HG02623 (cell line): ENCODE measurements around the gene LDLRAD1.
"Not testable (repeated sequence)": the region's sequence is repeated elsewhere in the genome, so short reads cannot be mapped to it uniquely, and the experiment has no call there.

ENCODE experiments used
- ATAC-seq: cut with Tn5 transposase; IDR thresholded peaks from one replicate; pipeline ENCODE4 v1.9.1; 2021; ENCODE audit warnings: moderate library complexity; ENCODE audit not compliant: unreplicated experiment

Gene LDLRAD1

DNA sequence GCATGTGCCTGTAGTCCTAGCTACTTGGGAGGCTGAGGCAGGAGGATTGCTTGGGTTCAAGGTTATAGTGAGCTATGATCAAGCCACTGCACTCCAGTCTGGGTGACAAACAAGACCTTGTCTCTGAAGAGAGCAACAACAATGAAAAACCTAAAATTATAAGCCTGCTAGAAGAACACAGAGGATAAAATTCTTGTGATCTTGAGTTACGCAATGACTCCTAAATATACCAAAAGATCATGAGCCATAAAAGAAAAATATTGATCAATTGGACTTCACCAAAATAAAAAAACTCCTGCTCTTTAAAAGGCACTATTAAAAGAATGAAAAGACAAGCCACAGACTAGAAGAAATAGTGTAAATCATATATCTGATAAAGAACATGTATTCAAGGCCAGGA is 22.3 kb downstream of the LDLRAD1 start:
- no peak for ATAC-seq

DNA sequence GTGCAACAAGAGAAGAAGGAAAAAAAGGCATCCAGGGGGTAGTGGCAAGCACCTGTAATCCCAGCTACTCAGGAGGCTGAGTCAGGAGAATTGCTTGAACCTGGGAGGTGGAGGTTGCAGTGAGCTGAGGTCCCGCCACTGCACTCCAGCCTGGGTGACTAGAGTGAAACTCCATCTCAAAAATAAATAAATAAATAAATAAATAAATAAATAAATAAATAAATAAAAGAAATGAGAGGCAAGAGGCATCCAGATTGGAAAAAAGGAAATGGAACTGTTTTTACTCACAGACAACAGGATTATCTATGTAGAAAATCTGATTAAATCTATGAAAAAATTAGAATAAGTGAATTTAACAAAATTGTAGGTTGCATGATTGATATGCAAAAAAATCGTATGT is 23.5 kb downstream of the LDLRAD1 start:
- ATAC-seq, result not testable (repeated sequence)

DNA sequence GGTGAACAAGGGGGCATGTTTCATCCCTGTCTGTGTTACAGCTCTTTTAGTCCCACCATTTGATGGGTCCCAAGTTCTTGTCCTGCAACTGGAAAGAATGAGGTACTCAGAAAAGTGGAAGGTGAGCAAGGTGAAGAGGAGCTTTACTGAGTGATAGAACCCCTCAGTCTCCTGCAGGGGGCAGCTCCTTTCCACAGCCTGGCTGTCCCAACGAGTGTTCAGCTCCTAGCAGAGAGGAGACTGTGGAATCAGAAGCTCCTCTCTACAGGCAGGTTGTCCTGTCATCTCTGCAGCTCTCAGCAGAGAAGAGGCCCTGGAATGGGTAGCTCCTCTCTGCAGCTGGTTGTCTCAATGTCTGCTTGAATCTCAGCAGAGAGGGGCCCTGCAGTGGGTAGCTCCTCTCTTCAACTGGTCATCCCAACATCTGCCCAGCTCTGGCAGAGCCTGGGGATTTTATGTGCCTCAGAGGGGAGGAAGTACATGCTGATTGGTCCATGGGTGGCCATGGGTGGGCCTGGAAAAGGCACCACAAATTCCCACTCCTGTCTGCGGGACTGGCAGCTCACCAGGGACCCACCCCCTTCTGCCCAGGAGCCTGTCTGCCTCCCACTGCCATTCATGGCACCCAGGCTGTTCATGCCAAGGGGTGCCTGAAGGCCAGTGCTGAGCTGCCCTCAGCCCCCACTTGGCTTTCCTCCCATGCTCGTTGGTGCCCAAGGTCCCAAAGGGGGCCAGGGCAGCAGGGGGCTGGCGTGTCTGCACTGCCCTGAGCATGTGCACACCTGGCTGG is 25.7 kb downstream of the LDLRAD1 start:
- no peak for ATAC-seq

DNA sequence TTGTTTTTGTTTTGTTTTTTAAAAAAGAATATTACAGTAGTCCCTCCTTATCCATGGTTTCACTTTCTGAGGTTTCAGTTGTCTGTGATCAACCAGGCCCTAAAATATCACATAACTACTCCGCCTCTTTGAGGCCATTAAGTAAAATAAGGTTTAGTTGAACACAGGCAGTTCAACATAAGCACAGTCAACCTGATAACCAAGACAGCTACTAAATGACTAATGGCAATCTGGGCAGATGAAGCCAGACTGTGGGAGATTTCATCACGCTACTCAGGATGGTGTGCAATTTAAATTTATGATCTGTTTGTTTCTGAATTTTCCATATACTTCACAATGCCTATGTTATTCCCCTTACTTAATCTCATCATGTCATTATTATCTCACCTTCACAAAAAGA is 30.1 kb downstream of the LDLRAD1 start:
- ATAC-seq, result no peak

DNA sequence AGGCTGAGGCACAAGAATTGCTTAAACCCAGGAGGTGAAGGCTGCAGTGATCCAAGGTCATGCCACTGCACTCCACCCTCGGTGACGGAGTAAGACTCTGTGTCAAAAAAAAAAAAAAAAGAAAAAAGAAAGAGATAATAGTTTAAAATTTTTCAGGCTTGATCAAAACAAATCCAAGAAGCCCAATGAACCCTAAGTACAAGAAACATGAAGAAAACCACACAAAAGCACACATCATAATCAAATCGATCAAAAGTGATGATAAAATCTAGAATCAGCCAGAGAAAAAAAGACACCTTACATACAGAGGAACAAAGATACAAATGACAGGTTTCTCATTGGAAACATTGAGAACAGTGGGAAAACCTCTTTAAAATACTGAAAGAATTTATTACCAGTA is 31.5 kb downstream of the LDLRAD1 start:
- ATAC-seq, result no peak

DNA sequence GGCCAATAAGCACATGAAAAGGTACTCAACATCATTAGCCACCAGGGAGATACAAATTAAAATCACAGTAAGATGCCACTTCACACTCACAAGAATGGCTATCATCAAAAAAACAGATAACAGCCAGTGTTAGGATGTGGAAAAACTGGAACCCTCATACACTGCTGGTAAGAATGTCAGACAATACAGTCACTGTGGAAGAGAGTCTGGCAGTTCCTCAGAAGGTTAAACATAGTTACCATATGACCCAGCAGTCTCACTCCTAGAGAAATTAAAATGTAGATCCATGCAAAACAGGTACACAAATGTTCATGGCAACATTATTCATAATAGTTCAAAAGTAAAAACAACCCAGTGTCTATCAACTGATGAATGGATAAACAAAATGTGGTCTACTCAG is 33.3 kb downstream of the LDLRAD1 start:
- ATAC-seq, result no peak

GRCh38 chr1:53982763-53983104 is 35.3 kb downstream of the LDLRAD1 start:
- ATAC-seq, result no peak

DNA sequence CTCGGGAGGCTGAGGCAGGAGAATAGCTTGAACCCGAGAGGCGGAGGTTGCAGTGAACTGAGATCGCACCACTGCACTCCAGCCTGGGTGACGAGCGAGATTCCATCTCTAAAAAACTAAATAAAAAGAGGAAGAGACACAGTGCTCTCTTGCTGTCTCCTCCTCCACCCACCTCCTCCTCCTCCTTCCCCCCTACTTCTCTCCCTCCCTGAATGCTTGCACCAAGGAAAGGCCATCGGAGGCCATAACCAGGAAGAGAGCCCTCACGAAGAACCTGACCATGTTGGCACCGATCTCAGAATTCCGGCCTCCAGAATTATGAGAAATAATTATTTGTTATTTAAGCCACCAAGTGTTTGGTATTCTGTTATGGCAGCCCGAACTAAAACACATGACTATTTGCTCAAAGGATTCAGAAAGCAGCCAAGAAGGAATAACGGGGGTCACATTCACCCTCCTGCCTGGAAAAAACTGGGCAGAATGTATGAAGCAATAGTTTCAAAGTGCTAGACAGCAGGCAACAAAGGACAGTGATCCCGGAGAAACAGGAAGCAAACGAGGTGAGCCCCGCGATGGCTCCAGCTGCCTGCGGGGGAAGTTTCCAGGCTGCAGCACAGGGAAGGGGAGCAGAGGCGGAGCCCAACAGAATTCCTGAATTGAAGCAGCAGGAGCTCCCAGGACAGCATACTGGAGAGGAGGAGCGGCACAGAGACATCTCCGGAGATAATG is 35.8 kb downstream of the LDLRAD1 start:
- ATAC-seq, result no peak

GRCh38 chr1:53981220-53981619 is 36.8 kb downstream of the LDLRAD1 start:
- ATAC-seq, result no peak

DNA sequence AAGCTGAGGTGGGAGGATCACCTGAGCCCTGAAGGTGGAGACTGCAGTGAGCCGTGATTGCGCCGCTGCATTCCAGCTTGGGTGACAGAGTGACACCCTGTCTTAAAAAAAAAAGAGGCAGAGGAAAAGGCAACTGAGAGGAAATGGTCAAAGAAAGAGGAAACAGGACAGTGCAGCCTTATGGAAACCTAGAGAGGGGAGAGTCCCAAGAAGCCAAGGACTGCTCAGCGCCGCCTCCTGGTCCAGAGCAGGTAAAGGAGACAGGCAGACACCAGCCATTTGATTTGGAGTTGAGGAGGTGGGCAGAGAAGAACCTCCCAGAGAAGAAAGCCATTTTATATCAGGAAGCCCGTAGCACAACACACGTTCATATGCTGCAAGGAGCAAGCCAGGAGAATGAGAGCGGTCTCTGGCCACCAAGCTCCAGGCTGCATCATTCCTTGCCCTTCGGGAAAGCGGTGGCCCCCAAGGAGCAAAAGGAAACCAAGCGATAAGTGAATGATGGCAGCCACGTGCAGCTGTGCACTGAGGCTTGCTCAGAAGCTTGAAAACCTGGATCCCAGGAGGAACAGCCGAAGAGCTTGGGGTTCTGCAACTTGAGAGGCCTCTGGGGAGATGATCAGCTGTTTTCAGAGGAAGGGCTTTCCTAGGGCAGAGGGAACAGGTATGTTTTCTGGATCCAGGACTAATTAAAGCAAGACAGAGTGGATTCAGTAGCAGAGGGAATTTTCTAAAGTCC is 38.1 kb downstream of the LDLRAD1 start:
- ATAC-seq, result no peak

- ATAC-seq, result no peak
These were observed 42.1 kb downstream of the LDLRAD1 start for GRCh38 chr1:53975861-53976260.

- no peak for ATAC-seq
These were observed 46.3 kb downstream of the LDLRAD1 start for GRCh38 chr1:53971718-53972117.

GRCh38 chr1:53969323-53969722 is 48.7 kb downstream of the LDLRAD1 start:
- ATAC-seq, result not testable (repeated sequence)

DNA sequence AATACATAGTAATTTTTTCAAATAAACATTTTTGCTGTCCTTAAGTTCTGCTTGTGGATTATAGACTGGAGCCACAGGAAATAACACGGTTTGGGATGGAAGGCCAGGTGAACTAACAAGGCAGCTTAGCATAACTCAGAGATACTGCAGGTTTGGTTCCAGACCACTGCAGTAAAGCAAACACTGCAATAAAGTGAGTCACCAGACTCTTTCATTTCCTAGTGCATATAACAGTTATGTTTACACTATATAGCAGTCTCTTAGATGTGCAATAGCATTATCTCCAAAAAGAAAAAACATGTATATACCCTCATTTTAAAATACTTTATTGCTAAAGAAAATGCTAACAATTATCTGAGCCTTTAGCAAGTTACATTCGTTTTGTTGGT is 49.9 kb downstream of the LDLRAD1 start:
- no peak for ATAC-seq

GRCh38 chr1:53967409-53968124 is 50.4 kb downstream of the LDLRAD1 start:
- ATAC-seq, result no peak

DNA sequence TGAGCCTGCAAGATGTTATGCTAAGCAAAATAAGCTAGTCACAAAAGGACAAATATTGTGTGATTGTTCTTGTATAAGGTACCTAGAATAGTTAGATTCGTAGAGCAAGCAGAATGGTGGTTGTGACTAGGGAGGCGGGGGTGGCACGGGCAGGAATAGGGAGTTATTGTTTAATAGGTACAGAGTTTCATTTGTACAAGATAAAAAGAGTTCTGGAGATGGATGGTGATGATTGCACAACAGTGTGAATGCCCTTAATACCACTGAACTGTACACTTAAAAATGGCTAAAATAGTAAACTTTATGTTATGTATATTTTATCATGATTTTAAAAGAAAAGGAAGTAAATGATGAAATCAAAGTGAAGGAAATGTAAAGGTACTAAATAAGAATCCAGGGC is 51.2 kb downstream of the LDLRAD1 start:
- ATAC-seq, result no peak

GRCh38 chr1:53964109-53964508 is 53.9 kb downstream of the LDLRAD1 start:
- no peak for ATAC-seq

- ATAC-seq, result no peak
These were observed 54.5 kb downstream of the LDLRAD1 start for GRCh38 chr1:53963460-53963859.

DNA sequence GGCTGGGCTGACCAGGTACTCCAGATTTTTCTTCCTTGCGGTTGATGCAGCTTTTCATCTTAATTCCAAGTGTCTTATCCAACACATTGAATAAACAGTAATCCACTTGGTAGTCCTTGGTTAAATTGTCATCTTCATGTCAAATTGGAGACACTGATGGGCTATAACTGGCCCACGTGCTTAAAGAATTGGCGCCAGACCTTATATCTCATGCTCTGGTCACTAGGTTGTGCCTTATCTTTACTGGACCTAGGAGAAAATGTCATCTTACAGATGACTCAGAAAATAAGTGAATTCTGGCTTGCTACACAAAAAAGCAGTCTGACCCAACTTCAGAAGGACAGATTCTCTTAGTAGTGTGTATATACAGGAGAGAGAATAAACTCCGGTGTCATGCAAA is 55.6 kb downstream of the LDLRAD1 start:
- no peak for ATAC-seq

- no peak for ATAC-seq
These were observed 58.2 kb downstream of the LDLRAD1 start for GRCh38 chr1:53959664-53960250.
